HL-60/S4 (cell line): Measurements from ENCODE around the gene MRPS15.
"Not testable (repeated sequence)": the region's sequence is repeated elsewhere in the genome, so short reads cannot be mapped to it uniquely, and the experiment has no call there.

Source experiments
- in situ Hi-C: fragments of 300-500 bp; cut with MboI; formaldehyde crosslinking; loops from 2 replicates; pipeline ENCODE4 v1.14.3; 2022; ENCODE audit warnings: low sequenced_read_pairs

Gene MRPS15

GRCh38 chr1:36463803-36464604 is at the start of gene MRPS15:
Gene MRPS15, minus strand, starts transcription at chr1:36464384. Its CDS starts 109 bp downstream, at chr1:36464275.
- in situ Hi-C loops = no loop called here

GRCh38 chr1:36512842-36513241 is 48.7 kb upstream of the MRPS15 start:
- in situ Hi-C loops = no loop called here

GRCh38 chr1:36511804-36512798 is 47.9 kb upstream of the MRPS15 start:
- in situ Hi-C loops = no loop called here

GRCh38 chr1:36511220-36511619 is 47.0 kb upstream of the MRPS15 start:
- in situ Hi-C loops = not testable (repeated sequence)

- in situ Hi-C loops = no loop called here
Measured at GRCh38 chr1:36510418-36510817, 46.2 kb upstream of the MRPS15 start.

GRCh38 chr1:36508257-36508656 is 44.1 kb upstream of the MRPS15 start:
- in situ Hi-C loops = no loop called here

- in situ Hi-C loops = no loop called here
Measured at GRCh38 chr1:36506276-36506920, 42.2 kb upstream of the MRPS15 start.

GRCh38 chr1:36503733-36504132 is 39.5 kb upstream of the MRPS15 start:
- in situ Hi-C loops = no loop called here

- in situ Hi-C loops = no loop called here
Measured at GRCh38 chr1:36503159-36503558, 39.0 kb upstream of the MRPS15 start.

GRCh38 chr1:36502616-36503015 is 38.4 kb upstream of the MRPS15 start:
- in situ Hi-C loops = no loop called here

- in situ Hi-C loops = not testable (repeated sequence)
Measured at GRCh38 chr1:36501911-36502310, 37.7 kb upstream of the MRPS15 start.

GRCh38 chr1:36497207-36497606 is 33.0 kb upstream of the MRPS15 start:
- in situ Hi-C loops = no loop called here

GRCh38 chr1:36494971-36495370 is 30.8 kb upstream of the MRPS15 start:
- in situ Hi-C loops = no loop called here

- in situ Hi-C loops = no loop called here
Measured at GRCh38 chr1:36493524-36493923, 29.3 kb upstream of the MRPS15 start.

GRCh38 chr1:36492491-36492890 is 28.3 kb upstream of the MRPS15 start:
- in situ Hi-C loops = no loop called here

- in situ Hi-C loops = not testable (repeated sequence)
Measured at GRCh38 chr1:36489258-36490051, 25.3 kb upstream of the MRPS15 start.

- in situ Hi-C loops = no loop called here
Measured at GRCh38 chr1:36487906-36488305, 23.7 kb upstream of the MRPS15 start.

GRCh38 chr1:36487336-36487725 is 23.1 kb upstream of the MRPS15 start:
- in situ Hi-C loops = not testable (repeated sequence)

- in situ Hi-C loops = no loop called here
Measured at GRCh38 chr1:36486439-36487335, 22.5 kb upstream of the MRPS15 start.
